GM23248 (cell line): Measurements from ENCODE around the gene ERICH2.

Experiments
- EZH2 ChIP-seq: fragments of 200-600 bp; sonication (generic); IDR thresholded peaks from 2 replicates; pipeline ENCODE4 v1.6.1; 2018; ENCODE audit warnings: antibody characterized with exemption, mild to moderate bottlenecking; ENCODE audit not compliant: insufficient read depth, poor library complexity, severe bottlenecking
- EZH2phosphoT487 ChIP-seq: fragments of 200-600 bp; sonication (generic); IDR thresholded peaks from 2 replicates; pipeline ENCODE4 v1.6.1; 2018; ENCODE audit warnings: antibody characterized with exemption, moderate library complexity, mild to moderate bottlenecking, low read depth; ENCODE audit not compliant: insufficient read depth

DNA sequence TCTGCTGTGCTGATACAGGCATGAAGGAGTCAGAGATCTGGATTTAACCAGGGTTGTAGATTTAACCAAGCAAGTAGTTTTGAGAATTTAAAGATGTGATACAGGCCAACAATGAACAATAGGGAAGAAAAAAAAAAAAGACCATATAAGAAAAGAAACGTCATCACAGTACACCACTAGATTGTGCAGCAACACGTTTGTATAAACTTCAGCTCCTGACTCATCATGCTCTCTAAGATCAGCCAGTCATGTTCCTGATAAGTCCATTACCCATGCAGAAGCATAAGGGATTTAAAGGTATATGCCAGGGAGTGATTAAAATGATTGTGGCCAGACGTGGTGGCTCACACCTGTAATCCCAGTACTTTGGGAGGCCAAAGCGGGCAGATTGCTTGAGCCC lies 22.3 kb upstream of the ERICH2 start:
- TF ChIP-seq EZH2: no peak
- no peak for TF ChIP-seq EZH2phosphoT487
